GM13977 (cell line): ENCODE results near the gene CTTNBP2NL.
"Not testable (repeated sequence)": the region's sequence is repeated elsewhere in the genome, so short reads cannot be mapped to it uniquely, and the experiment has no call there.

ENCODE experiments used
- DNase-seq: peaks from one replicate; pipeline ENCODE4 v3.0.0; 2012; ENCODE audit warnings: low spot score
- CTCF ChIP-seq: IDR thresholded peaks from 2 replicates; pipeline ENCODE4 v1.5.1; 2012; ENCODE audit warnings: mild to moderate bottlenecking, control low read depth; ENCODE audit not compliant: insufficient read depth; ENCODE audit errors: extremely low read depth, missing control alignments
- in situ Hi-C: fragments of 300-500 bp; cut with MboI; formaldehyde crosslinking; loops from one replicate; pipeline ENCODE4 v1.12.0; 2022; ENCODE audit warnings: low sequenced_read_pairs, low pct_unique_long_range_greater_than_20kb, mixed read lengths, inconsistent platforms; ENCODE audit not compliant: unreplicated experiment

Gene CTTNBP2NL

GRCh38 chr1:112386731-112387346 is 9.2 kb upstream of the CTTNBP2NL start:
- no peak for DNase-seq
- TF ChIP-seq CTCF = no peak
- in situ Hi-C loops = no loop called here

GRCh38 chr1:112387807-112388206 is 8.2 kb upstream of the CTTNBP2NL start:
- no peak for TF ChIP-seq CTCF
- in situ Hi-C loops = no loop called here
- no peak for DNase-seq

GRCh38 chr1:112388436-112388835 is 7.6 kb upstream of the CTTNBP2NL start:
- no peak for DNase-seq
- no peak for TF ChIP-seq CTCF
- in situ Hi-C loops = no loop called here

- in situ Hi-C loops = loop anchor here (10.0 kb wide), 3 partner anchors 75 to 315 kb away; partner anchors contain the start of genes CAPZA1, RHOC and ST7L
- DNase-seq = no peak
- TF ChIP-seq CTCF = no peak
Measured at GRCh38 chr1:112389689-112390088, 6.3 kb upstream of the CTTNBP2NL start.

GRCh38 chr1:112390335-112390734 is 5.7 kb upstream of the CTTNBP2NL start:
- not testable (repeated sequence) for DNase-seq
- in situ Hi-C loops = loop anchor here (10.0 kb wide), 3 partner anchors 74 to 314 kb away; partner anchors contain the start of genes CAPZA1, RHOC and ST7L

GRCh38 chr1:112390775-112391602 is 5.0 kb upstream of the CTTNBP2NL start:
- in situ Hi-C loops = loop anchor here (10.0 kb wide), 3 partner anchors 74 to 314 kb away; partner anchors contain the start of genes CAPZA1, RHOC and ST7L
- peak; percentile 86 for DNase-seq
- peak; percentile 87 for TF ChIP-seq CTCF

GRCh38 chr1:112391603-112391940 is 4.4 kb upstream of the CTTNBP2NL start:
- in situ Hi-C loops = loop anchor here (10.0 kb wide), 3 partner anchors 73 to 313 kb away; partner anchors contain the start of genes CAPZA1, RHOC and ST7L
- TF ChIP-seq CTCF = no peak
- no peak for DNase-seq
